Central memory CD8-positive, alpha-beta T cell (primary cell): ENCODE data around the gene CIZ1.
A peak's percentile ranks its signal among the peaks of the same experiment; 100 is the strongest.

Experiments
- ATAC-seq: fragments of 150-1000 bp; cut with Tn5 transposase; replicated peaks from 2 replicates; pipeline ENCODE4 v1.10.0; 2022; ENCODE audit warnings: mild to moderate bottlenecking, moderate FRiP score, moderate number of reproducible peaks; ENCODE audit not compliant: poor library complexity, severe bottlenecking; ENCODE audit errors: extremely low read depth
- DNase-seq, 2 donors: peaks; one replicate each; pipeline ENCODE4 v3.0.0; 2021; ENCODE audit warnings: low spot score in 2 of 2
- H3K27ac Mint-ChIP-seq: one replicate; pipeline ENCODE4 v1.8.0; 2022; ENCODE audit warnings: low read depth, mild to moderate bottlenecking, moderate library complexity, mixed read lengths
- H3K27me3 Mint-ChIP-seq: one replicate; pipeline ENCODE4 v1.8.0; 2022; ENCODE audit warnings: mixed read lengths
- H3K36me3 Mint-ChIP-seq: one replicate; pipeline ENCODE4 v1.8.0; 2022; ENCODE audit warnings: mild to moderate bottlenecking, moderate library complexity, mixed read lengths; ENCODE audit not compliant: insufficient read depth
- H3K4me1 Mint-ChIP-seq: one replicate; pipeline ENCODE4 v1.8.0; 2022; ENCODE audit warnings: mixed read lengths
- H3K4me3 Mint-ChIP-seq: one replicate; pipeline ENCODE4 v1.8.0; 2022; ENCODE audit warnings: mild to moderate bottlenecking, moderate library complexity, mixed read lengths
- H3K9me3 Mint-ChIP-seq: one replicate; pipeline ENCODE4 v1.8.0; 2022; ENCODE audit warnings: mixed read lengths

CIZ1 gene

DNA sequence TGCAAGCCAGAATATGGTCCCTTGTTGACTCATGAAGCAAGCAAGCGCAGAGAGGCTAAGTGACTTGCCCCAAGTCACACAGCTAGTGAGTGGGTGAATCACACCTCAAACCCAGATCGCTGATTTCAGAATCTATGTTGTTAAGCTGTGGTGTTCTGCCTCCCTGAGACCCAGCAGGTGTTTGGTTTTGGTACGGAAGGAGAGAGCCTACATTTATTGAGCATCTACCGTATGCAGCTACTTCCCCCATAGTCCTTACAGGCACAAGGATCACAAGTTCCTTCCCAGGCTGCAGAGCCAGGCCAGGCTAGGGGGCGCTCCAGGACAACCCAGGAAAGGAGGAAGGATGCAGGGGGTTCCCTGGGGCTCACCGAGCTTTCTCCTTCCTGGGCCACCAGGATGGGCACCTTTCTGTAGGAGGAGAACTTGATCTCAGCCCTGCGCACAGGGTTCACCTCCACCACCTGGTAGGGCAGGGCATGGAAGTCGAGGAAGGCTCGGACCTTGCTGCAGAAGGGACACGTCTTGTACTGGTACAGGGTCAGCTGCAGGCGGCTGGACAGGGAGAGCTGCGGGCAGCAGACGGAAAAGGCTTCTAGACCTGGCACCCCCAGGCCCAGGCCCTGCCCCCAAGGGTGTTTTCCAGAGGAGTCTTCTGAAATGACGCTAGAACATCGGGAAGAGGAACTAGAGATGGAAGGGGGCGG, 66.3 kb downstream of the CIZ1 start:
- ATAC-seq (no peak), DNase-seq (no peak)
- H3K9me3 Mint-ChIP-seq: no peaks in the 10 kb centered on the region
- H3K36me3 Mint-ChIP-seq: peaks cover 26% of the 10 kb centered on the region
- peak overlapping the region; percentile 53 for H3K27ac Mint-ChIP-seq
- H3K4me3 Mint-ChIP-seq: peak overlapping the region; percentile 99
- peaks cover 34% of the 10 kb centered on the region for H3K4me1 Mint-ChIP-seq
- no peaks in the 10 kb centered on the region for H3K27me3 Mint-ChIP-seq

DNA sequence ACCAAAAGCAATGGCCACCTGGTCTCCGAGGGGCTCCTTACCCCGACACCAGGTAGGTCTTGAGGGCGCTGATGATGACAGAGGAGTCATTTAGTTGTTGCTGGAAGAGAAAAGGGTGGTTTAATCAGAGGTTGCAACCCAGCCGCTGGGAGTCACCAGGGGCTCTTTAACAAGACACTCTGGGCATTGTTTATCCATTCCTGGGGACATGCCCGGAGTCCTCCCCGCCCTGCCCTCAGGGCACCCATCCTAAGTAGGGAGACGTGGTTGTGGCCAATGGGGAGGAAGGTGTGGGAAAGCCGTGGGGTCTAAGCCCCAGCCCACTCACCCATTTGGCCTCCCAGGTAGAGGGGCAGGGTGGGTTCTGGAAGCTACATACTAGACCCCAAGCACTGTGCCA, 66.9 kb downstream of the CIZ1 start:
- Mint-ChIP-seq H3K36me3 (peaks cover 26% of the 10 kb centered on the region), H3K4me1 (peaks cover 33% of the 10 kb centered on the region), H3K9me3 (no peaks in the 10 kb centered on the region), H3K27ac (no peak overlapping the region), H3K27me3 (no peaks in the 10 kb centered on the region), H3K4me3 (no peak overlapping the region)
- no peak for ATAC-seq
- DNase-seq: no peak

DNA sequence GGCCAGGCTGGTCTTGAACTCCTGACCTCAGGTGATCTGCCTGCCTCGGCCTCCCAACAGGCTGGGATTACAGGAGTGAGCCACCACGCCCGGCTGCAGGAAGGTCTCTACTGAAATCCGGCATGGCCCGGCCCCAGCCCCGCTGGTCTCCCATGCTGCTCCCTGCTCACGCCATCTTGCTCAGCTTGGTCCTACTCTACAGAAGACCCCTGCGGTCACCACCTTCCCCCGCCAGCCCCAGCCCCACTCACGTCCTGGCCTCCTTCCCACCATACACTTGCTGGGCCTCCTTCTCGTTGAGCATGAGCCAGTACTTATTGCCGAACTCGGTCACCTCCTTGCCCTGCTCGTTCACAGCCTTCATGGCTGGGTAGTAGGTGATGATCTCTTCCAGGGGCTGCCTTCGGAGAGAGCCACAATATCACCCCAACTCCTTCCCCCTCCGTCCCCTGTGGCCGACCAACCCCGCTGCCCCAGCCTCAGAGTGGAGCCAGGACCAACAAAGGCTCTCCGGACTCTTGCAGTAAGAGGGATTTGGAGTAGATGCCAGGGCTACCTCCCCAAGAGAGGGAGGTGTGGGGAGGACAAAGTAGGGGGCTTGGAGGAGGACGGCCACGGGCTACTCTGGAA, 67.8 kb downstream of the CIZ1 start:
- DNase-seq: no peak
- H3K9me3 Mint-ChIP-seq: no peaks in the 10 kb centered on the region
- no peaks in the 10 kb centered on the region for H3K27me3 Mint-ChIP-seq
- peaks cover 24% of the 10 kb centered on the region for H3K36me3 Mint-ChIP-seq
- H3K4me3 Mint-ChIP-seq: no peak overlapping the region
- no peak for ATAC-seq
- H3K4me1 Mint-ChIP-seq: peaks cover 25% of the 10 kb centered on the region
- H3K27ac Mint-ChIP-seq: no peak overlapping the region

DNA sequence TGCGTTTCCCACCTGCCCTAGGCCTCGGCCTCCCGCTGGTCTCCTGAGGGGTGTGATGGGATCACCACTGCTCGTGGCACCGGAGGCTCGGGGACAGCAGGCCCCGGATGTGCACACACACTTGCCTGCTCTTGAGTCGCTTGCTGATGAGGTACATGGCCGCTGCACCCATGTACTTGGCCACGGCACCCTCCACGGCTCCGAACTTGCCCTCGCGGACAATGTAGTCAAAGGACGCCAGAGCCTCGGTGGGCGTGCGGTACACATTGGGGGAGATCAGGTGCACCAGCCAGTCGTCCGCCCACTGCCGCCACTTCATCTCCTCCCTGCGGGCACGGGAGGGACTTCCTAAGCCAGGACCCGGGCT, 68.6 kb downstream of the CIZ1 start:
- Mint-ChIP-seq H3K9me3 (no peaks in the 10 kb centered on the region), H3K27me3 (no peaks in the 10 kb centered on the region), H3K27ac (no peak overlapping the region), H3K36me3 (peaks cover 18% of the 10 kb centered on the region), H3K4me3 (no peak overlapping the region), H3K4me1 (peaks cover 26% of the 10 kb centered on the region)
- ATAC-seq (no peak), DNase-seq (no peak)

DNA sequence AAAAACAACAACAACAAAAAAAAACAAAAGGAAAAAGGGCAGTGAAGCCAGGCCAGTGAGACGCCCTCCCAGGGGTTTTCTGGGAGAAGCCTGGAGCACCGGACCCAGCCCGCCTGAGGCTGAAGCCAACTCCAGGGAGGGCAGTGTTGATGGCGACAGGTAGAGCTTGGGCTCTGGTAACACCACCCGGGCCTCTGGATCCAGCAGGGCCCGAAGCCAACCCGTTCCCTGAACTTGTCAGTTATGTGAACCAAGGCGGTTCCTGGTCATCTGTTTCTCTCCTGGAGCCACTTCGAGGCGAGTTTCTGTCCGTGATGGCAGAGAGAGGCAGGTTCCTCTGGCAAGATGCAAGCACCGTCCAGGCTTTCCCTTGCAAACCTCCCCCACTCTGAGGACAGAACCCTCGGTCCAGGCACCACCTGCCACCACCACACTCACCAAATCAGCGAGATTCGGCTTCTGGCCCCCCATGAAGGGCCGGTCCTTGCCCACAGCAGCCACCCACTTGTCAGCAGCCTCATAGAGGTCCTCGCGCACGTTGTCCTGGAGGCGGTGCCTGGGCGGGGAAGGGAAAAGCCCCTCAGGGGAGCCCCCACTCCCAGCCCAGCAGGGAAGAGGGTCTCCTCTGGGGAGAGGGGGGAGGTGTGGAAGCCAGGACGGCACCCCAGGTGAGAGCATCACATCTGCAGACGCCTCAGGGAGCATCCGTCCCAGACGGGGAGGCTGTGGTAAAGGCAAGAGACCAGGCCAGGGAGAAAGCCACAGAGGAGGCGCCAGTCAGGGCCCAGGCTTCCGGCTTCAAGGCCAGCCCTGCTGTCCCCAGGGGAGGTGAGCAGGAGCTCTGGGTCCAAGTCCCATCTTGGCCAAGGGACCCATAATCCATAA, 69.2 kb downstream of the CIZ1 start:
- no peak overlapping the region for H3K27ac Mint-ChIP-seq
- ATAC-seq (no peak), DNase-seq (no peak)
- H3K4me1 Mint-ChIP-seq: peaks cover 31% of the 10 kb centered on the region
- H3K27me3 Mint-ChIP-seq: no peaks in the 10 kb centered on the region
- H3K4me3 Mint-ChIP-seq: no peak overlapping the region
- H3K36me3 Mint-ChIP-seq: peaks cover 19% of the 10 kb centered on the region
- no peaks in the 10 kb centered on the region for H3K9me3 Mint-ChIP-seq

DNA sequence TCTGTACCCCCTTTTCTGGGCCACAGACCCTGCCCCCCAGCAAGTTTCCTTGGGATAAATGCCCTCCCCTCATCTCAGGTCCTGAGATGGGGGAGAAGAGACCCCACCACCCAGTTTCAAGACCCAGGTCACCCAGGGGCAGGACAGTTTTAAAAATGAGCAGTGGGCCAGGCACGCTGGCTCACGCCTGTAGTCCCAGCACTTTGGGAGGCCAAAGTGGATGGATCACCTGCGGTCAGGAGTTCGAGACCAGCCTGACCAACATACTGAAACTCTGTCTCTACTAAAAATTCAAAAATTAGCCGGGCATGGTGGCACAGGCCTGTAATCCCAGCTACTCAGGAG, 69.9 kb downstream of the CIZ1 start:
- Mint-ChIP-seq H3K9me3 (no peaks in the 10 kb centered on the region), H3K27me3 (no peaks in the 10 kb centered on the region), H3K4me1 (peaks cover 30% of the 10 kb centered on the region), H3K4me3 (no peak overlapping the region), H3K27ac (no peak overlapping the region), H3K36me3 (peaks cover 19% of the 10 kb centered on the region)
- ATAC-seq (no peak), DNase-seq (no peak)

DNA sequence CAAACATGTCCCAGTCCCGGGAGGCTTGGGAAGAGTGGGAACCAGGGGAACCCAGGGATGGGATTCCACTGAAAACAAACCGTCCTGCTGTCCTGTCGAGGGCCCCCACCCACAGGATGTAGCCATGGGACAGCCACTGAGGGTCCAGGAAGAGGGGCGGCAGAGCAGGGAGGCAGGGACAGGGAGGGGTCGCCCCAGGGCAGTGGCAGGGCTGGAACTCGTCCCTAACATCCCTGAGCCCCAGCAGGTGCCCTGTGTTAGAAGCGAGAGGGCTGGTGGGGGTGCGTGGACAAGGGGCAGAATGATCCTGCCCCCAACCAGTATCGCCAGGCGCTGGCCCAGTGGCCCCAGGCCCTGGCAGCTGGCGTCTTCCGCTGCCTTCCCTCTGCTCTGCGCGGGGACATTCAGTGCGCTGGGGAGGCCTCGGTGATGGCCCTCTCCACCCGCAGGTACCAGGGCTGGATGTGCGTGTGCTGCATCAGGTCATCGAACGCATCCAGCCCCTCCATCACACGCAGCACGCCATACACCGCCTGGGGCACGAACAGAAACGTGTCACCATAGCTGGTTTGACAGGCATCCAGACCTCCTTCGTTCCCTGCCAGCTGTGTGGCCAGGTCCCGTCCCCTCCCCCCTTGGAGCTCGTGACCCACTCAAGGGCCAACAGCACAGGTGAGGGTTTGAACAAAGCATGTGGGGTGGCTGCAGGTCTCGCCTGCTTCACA, 70.5 kb downstream of the CIZ1 start:
- no peak for ATAC-seq
- Mint-ChIP-seq H3K4me3 (no peak overlapping the region), H3K27ac (no peak overlapping the region)

DNA sequence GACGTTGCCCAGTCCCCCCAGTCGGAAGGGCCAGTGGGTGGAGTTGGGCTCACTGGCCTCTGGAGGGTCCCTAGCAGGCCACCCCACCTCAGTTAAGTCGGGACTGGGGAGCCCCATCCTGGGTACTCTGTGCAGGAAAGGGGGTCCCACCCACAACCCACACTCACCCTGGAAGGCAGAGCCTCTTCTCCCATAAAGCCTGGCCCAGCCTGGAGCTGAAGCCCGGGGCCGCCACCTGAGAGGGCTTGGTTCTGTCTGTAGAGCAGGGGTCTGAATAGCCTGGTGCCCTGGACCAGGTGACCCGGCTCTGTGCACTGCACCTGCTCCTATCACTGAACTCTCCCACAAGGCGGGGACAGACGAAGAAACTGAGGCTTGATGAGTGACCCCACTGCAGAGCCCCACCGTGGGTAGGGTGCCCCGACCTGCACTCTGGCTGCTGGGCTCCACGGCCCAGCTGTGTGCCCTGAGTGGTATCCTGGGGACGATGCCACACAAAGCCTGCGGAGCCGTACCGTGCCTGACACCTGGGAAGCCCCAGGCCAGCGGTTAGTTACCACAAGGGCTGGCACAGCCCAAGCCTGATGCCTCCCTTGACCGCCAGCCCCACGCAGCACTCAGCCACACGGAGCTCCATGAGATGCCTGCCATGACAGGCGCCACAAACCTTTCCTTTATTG, 71.2 kb downstream of the CIZ1 start:
- no peak overlapping the region for H3K4me3 Mint-ChIP-seq
- peaks cover 17% of the 10 kb centered on the region for H3K4me1 Mint-ChIP-seq
- H3K27me3 Mint-ChIP-seq: no peaks in the 10 kb centered on the region
- no peak for ATAC-seq
- H3K36me3 Mint-ChIP-seq: peaks cover 19% of the 10 kb centered on the region
- DNase-seq: no peak
- H3K9me3 Mint-ChIP-seq: no peaks in the 10 kb centered on the region
- H3K27ac Mint-ChIP-seq: no peak overlapping the region

More for the DNA sequence above, 70.5 kb downstream of the CIZ1 start:
- H3K4me1 Mint-ChIP-seq: peaks cover 24% of the 10 kb centered on the region
- DNase-seq: no peak
- H3K27me3 Mint-ChIP-seq: no peaks in the 10 kb centered on the region
- H3K36me3 Mint-ChIP-seq: peaks cover 19% of the 10 kb centered on the region
- no peaks in the 10 kb centered on the region for H3K9me3 Mint-ChIP-seq

DNA sequence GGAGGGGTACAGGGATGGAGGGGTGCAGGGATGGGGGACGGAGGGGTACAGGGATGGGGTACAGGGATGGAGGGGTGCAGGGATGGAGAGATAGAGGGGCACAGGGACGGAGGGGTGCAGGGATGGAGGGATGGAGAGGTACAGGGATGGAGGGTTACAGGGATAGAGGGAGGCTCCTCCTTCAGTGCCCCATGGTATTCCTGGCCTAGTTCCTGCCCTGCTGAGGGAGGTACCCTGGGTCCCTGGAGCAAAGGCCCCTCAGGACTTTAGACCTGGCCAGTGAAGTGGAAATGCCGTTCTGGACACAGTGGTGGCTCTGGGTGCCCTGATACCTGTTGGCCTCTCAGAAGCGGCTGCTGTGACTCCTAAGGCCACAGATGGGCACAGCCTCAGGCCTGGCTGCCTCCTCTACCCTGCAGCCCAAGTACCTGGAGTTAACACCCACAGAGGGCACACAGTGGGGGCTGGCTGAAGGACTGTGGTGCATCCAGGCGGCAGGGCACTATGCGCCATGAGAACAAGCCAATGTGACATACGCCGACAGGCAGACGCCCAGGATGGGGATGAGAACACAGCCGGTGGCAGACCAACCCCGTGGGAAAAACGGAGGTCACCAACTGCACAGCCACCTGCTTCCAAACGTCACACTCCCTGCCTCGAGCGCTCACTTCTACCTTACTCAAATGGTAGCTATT, 72.3 kb downstream of the CIZ1 start:
- H3K27ac Mint-ChIP-seq: no peak overlapping the region
- H3K4me1 Mint-ChIP-seq: peaks cover 12% of the 10 kb centered on the region
- H3K9me3 Mint-ChIP-seq: no peaks in the 10 kb centered on the region
- DNase-seq (no peak), ATAC-seq (no peak)
- H3K36me3 Mint-ChIP-seq: peaks cover 17% of the 10 kb centered on the region
- H3K4me3 Mint-ChIP-seq: no peak overlapping the region
- no peaks in the 10 kb centered on the region for H3K27me3 Mint-ChIP-seq

DNA sequence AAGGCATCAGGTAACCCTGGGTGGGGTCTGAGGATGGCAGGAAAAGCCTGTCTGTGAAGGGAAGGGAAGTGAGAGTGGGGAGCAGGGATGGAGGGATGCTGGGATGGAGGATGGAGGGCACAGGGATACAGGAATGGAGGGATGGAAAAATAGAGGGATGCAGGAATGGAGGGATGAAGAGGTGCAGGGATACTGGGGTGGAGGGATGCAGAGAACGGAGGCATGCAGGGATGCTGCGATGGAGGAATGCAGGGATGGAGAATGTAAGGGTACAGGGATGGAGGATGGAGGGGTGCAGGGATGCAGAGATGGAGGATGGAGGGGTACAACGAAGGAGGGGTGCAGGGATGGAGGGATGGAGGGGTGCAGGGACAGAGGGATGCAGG, 72.9 kb downstream of the CIZ1 start:
- no peak overlapping the region for H3K4me3 Mint-ChIP-seq
- H3K9me3 Mint-ChIP-seq: no peaks in the 10 kb centered on the region
- ATAC-seq: no peak
- no peak overlapping the region for H3K27ac Mint-ChIP-seq
- no peak for DNase-seq
- peaks cover 12% of the 10 kb centered on the region for H3K4me1 Mint-ChIP-seq
- H3K27me3 Mint-ChIP-seq: no peaks in the 10 kb centered on the region
- peaks cover 13% of the 10 kb centered on the region for H3K36me3 Mint-ChIP-seq

DNA sequence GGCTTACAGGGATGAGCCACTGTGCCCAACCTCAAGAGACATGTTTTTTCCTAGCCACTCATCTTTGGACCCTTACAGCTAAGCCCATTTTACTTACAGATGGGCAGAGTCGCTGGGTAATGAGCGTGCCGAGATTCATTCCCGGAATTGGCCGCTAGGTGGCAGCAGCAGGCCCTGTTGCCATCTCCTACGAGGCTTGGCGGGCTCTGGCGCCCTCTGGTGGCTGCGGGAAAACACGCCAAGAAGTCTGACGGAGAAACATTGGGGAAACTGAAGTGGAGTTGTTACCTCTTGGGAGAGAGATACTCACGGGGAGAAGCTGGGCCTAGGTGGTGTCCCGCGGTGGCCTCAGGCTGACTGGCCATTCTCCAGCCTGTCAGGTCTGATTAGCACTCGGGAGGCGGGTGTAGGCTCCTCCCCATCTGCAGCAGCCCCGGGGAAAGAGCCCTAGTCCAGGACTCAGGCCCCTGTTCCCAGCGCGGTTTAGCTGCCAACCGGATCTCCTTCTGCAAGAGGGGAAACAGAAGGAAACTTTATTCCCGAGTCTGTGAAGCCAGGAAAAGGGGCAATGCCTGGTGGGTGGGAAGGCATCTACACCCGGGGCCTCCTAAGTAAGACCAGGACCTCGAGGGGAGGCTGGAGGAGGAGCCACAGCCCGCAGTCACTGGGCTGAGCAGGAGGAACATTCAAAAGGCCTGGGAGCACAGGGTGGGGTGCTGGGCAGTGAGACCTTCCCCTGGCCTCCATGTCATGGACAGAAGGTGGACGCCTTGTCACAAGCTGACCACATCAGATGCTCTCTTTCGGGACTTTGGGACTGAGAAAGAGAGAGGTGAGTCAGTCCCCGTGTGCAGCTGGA, 73.5 kb downstream of the CIZ1 start:
- DNase-seq (peak; percentile 89 to 99), ATAC-seq (peak; percentile 77)
- Mint-ChIP-seq H3K36me3 (peaks cover 11% of the 10 kb centered on the region), H3K27me3 (no peaks in the 10 kb centered on the region), H3K27ac (peak overlapping the region; percentile 76), H3K4me1 (peaks cover 12% of the 10 kb centered on the region), H3K4me3 (no peak overlapping the region), H3K9me3 (no peaks in the 10 kb centered on the region)
